Left lobe of liver (tissue), 2 donors: ENCODE results near the gene RNF11. TPM values are rescaled to one million over a fixed set of nuclear protein-coding genes. Genes with fewer than 3 reads are reported as not detected.
"Not testable (repeated sequence)": the region's sequence is repeated elsewhere in the genome, so short reads cannot be mapped to it uniquely, and the experiment has no call there.

ENCODE experiments used
- ATAC-seq: fragments of 200-7000 bp; cut with Tn5 transposase; one replicate; pipeline ENCODE4 v1.9.1; 2020; ENCODE audit warnings: mild to moderate bottlenecking, moderate library complexity
- DNase-seq: peaks from one replicate; pipeline ENCODE4 v3.0.0-alpha.2; 2020; ENCODE audit warnings: low spot score
- total RNA-seq: library from RNA; stranded (reverse); gene quantifications from one replicate; pipeline ENCODE4 v1.2.1, GENCODE V29; 2021
- donor health status: DM: no; HTN: no; CAD: no; lungs with moderate emphysema.
- donor health status: DM: no; HTN: yes; CAD: no.

The RNF11 gene, protein sequence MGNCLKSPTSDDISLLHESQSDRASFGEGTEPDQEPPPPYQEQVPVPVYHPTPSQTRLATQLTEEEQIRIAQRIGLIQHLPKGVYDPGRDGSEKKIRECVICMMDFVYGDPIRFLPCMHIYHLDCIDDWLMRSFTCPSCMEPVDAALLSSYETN
- 54.7 TPM for total RNA-seq

DNA sequence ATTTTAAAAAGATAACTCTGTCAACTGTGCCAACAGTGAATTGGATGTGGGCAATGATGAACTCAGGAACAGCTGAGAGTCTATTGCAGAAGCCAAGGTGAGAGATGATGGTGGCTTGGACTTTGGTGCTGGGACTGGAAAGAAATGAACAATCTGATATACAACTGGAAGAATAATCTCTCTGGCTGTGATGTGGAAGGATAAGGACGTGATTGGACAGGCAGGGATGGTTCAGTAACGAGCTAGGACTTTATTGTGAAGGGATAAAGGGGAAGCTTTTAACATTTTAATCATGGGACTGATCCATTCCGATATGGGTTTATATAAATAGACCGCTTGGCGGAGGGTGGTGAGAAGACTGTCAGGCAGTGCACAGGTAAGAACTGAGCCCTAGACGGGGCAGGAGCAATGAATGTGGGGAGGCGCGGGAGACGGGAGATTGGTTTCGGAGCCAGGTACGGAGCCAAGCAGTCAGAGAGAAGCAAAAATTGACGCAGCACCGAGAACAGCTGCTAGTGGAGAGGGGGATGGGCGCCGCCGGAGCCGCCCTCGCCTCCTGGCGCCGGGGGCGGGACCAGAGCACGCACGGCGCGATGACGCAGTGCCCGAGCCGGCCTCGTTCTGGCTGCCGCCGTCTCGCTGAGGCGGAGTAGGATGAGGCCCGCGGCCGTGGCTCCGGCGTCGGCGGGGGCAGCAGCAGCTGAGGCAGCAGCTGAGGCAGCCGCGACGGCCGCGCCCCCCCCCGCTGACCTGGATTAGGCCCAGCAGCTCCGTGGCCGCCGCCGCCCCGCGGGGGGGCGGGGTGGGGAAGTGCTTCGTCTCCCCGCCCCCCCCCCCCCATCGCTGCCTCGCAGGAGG is at the start of gene RNF11:
Gene RNF11, plus strand, starts transcription at position 601 of the 858 bp plus-strand sequence. CDS start 484 bp downstream, outside the sequence.
- peak; percentile 95 for ATAC-seq

DNA sequence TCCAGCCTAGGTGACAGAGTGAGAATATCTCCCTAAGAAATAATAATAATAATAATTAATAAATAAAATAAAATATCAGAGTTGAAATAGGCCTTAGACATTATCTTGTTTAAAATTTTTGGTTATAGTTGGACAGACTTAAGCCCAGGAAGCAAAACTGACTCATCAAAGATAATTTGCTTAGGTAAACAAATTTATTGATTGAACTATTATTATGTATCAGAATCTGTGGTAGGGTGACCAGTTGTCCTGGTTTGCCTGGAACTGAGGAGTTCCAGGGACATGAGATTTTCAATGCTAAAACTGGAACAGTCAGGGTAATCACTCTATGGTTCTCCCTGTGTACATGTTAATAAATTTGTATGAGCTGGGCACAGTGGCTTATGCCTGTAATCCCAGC is 47.8 kb upstream of the RNF11 start:
- DNase-seq (no peak), ATAC-seq (no peak)

More for the DNA sequence above, at the start of gene RNF11:
- peak; percentile 96 for DNase-seq

DNA sequence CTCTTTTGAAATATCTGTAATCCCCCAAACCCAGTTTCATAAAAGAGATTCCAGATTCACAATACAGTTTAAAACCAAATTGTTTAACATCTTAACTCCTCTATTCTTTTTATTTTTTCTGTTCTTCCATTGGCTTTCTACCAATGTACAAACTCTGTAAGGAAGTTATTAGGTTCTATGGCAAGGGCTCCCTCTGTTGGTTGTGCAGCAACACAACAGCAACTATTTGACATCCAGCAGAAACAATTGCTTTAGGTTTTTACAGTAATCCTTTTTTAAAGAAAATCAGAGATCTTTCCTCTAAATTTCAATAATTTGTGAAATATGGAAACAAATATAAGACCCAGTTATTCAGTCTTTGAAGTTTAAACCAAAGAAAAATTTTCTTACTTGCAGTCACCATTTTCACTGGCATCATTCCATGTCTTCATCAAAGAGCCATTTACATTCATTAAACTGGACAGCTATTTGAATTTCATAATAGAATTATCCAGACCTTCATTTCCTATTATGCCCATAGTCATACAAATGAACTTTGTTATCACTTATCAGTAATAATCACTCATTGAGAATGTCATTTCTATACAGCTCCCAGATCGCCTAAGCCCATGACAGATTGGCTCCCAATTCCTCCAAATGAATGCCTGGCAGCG is 46.5 kb upstream of the RNF11 start:
- DNase-seq = no peak

DNA sequence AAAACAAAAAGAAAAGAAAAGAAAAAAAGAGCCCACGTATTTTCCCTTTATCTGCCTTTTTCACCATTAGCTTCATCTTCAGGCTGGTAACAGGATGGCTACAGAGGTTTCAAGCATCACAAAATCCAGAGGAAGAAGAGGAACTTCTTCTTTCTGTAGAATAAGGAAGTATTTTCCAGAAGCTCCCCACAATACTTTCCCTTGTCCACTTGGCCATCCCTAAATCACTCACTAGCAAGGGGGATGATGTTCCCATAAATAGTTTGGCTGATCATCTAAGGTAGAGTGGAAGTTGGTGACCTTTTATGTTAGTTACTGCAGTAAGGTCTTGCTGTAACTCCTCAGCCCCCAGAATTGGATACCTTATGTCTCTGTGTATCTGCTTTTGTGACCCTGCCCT is 45.1 kb upstream of the RNF11 start:
- ATAC-seq (no peak), DNase-seq (no peak)

More for the DNA sequence above, 46.5 kb upstream of the RNF11 start:
- peak; percentile 91 for ATAC-seq

DNA sequence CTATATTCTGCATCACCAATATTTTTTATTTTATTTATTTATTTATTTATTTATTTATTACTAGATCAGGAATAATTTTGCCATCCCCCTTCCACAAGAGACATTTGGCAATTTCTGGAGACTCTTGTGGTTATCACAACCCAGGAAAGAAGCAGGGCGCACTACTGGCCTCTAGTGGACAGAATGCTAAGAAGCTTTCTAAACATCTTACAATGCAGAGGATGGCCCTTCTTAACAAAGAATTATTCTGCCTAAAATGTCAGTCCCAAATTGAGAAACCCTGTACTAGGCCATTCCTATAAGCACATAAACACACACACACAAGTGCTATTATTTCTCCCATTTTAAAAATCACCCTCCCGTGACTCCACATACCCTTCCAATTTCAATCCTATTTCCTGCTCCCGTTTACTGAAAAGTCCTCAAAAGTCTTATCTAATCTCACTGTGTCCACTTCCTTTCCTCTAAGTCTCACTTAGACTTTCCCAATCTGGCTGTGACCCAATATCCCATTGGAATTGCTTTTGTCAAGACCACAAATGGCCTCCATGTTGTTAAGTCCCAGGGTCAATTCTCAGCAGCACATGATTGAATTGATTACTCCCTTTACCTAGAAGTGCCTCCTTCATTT is 43.7 kb upstream of the RNF11 start:
- DNase-seq (no peak), ATAC-seq (peak; percentile 84)

DNA sequence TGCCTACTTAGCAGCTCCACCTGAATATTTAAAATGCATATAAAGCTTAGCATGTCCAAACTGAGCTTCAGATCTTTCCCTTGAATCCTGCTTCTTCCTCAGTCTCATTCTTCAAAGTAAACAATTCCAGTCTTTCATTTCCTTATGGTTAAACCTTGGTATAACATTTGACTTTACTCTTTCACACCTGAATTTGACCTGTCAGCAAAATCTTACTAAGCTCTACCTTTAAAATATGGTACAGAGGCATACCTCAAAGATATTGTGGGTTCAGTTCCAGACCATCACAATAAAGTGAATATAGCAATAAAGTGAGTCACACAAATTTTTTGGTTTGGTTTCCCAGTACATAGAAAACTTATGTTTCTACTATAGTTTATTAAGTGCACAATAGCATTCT is 42.5 kb upstream of the RNF11 start:
- DNase-seq = no peak
- no peak for ATAC-seq

DNA sequence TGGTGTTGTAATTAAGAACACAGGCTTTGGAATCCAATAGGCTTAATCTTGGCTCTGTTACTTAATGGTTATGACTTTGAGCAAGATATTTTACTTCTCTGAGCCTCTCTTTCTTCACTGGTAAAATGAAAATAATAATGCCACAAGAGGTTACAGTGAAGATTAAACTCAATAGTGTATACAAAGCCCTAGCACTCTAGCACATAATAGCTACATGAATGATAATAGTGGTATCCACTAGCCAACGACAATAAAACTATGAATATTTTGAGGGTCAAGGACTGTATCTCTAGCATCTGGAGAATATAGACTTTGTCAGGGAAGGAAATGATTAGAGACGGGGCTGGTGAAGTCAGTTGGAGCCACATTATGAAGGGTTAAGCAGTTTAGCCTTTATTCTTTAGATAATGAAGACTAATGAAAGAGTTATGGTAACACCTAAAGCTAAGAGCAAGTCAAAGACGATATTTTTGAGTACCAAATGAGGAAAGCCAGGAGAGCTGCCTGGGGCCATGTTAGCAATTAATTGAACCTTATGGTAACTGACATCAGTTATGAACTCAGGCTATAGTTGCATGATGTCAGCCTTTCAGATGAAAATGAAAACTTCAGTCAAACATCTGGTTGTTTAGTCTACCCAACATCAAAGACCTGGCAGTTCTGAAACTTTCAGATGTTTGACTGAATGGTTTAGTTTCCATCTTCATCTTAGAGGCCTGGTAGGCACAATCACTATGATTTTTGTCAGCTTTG is 32.8 kb upstream of the RNF11 start:
- ATAC-seq (no peak), DNase-seq (no peak)

DNA sequence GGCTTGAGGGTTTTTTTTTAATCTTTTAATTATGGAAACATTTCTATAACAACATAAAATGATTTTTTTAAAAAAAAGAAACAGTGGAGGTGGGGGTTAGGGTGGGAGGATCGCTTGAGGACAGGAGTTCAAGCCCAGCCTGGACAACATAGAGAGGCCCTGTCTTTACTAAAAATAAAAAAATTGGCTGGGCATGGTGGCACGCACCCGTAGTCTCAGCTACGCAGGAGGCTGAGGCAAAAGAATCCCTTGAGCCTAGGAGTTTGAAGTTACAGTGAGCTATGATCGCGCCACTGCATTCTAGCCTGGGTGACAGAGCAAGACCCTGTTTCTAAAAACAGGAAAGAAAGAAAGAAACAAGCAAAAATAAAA is 32.2 kb upstream of the RNF11 start:
- no peak for ATAC-seq
- DNase-seq = no peak

DNA sequence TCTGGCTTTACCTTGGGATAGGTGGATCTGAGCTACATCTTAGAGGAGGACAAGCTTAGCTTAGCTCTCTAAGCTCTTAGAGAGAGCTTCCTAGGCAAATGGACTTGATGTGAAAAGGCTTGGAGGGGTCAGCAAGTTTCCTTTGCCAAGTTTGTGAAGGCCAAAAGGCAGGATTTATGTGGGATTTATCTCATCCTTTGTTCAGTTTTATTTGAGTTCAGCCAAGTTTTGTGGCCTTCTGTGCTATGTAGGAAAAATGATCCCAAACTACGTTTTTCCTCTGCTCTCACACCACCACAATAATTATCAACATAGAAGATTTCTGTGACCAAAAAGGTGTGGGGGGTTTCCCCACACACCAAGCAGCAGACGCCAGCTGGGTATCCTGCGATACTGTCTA is 26.0 kb upstream of the RNF11 start:
- ATAC-seq = peak; percentile 39

DNA sequence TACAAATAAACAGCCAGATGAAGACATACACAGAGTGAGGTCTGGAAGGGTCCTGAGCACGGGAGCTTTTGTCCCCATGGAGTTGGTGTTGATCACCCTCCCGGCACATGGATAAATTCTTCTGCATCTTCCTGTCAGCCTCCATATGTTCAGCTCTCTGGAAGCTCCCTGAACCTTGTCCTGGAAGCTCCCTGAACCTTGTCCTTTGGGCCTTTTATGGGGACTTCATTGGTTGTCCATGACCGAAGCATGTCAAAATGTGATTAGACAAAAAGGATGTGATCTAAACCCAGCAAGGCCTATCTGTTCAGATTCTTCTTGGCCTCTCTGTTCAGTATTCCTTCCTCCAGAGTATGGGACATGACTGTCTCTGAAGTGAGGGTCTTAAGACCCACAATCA is 25.4 kb upstream of the RNF11 start:
- DNase-seq = no peak
- peak; percentile 47 for ATAC-seq

More for the DNA sequence above, 26.0 kb upstream of the RNF11 start:
- DNase-seq = no peak

DNA sequence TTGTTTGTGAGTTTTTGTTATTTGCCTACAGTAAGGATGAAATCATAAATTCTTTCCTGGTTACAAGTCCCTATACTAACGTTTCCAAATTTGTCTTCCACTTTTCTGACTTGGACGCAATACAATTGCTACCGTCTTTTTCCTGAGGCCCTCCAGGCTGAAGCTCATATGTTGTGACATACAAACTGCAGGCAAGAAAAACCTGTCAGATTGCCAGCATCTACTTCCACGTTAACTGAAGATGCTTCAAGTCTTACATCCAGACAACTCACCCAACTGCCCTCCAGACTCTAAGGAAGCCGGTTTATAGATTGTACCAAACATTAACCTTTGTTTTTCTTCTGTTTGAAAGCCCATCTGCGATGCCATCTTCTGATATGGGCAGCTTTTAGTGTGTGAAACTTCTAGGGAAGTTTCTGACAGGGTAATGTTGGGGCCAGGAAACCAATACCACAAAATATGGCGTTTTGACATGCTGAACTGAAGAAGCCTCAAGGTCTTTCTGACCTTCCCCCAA is 21.4 kb upstream of the RNF11 start:
- ATAC-seq (no peak), DNase-seq (no peak)

DNA sequence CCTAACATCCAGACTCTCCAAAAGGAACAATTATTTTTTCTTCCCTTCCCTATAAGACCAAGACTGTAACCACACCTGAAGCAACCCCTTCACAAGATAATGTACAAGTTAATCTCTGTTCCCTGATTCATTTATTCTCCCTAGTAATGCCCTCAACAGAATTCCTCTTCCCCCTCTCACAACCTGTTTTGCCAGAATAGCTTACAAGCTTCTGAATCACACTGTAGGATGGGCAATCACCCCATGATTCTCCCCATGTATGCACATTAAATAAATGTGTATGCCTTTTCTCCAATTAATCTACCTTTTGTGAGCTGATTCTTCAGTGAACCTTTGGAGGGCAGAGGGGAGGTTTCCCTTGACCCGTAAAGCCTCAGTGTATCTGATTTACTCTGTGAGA is 20.9 kb upstream of the RNF11 start:
- no peak for DNase-seq
- ATAC-seq = no peak

DNA sequence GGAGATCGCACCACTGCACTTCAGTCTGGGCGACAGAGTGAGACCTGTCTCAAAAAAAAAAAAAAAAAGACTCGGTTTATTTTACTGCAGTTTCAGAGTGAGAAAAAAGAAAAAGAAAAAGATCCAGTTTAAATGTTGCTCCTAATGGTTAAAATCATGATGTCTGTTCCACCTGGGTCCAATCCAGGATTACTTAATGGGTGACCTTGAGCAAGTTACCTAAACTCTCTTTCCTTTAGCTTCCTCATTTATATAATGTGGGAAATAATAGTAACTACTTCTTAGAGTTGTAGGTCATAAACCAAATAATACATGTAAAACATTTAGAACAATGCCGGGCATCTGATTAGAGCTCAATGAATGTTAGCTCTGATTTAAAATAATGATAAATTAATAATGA is 19.4 kb upstream of the RNF11 start:
- ATAC-seq (peak; percentile 44), DNase-seq (no peak)

DNA sequence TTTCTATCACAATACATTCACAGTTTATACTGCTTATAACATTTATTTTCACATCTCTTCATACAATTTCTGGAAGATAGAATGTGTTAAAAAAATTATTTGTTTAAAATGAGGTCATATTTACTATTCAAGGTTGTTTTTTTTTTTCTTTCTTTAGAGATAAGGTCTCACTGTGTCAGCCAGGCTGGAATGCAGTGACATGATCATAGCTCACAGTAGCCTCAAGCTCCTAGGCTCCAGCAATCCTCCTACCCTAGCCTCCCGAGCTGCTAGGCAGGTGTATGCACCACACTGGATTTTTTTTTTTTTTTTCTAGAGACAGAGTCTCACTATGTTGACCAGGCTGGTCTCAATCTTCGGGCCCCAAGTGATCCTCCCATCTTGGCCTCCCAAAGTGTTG is 19.0 kb upstream of the RNF11 start:
- peak; percentile 26 for ATAC-seq

DNA sequence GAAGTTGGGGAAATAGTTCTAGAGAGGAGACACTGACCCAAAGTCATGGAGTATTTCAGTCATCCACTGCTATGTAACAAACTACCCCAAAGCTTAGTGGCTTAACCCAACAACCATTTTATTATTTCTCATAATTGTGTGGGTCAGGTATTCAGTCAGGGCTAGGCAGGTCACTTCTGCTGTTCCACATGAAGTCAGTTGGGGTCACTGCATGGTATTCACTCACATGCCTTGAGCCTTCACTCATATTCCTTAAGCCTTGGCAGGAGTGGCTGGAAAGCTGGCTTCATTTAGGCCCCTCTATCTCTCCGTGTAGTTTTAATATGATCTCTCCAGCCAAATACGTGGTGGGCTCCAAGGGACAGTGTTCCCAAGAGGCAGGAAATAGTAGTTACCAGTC is 17.5 kb upstream of the RNF11 start:
- DNase-seq = no peak
- no peak for ATAC-seq

More for the DNA sequence above, 19.0 kb upstream of the RNF11 start:
- DNase-seq = no peak

DNA sequence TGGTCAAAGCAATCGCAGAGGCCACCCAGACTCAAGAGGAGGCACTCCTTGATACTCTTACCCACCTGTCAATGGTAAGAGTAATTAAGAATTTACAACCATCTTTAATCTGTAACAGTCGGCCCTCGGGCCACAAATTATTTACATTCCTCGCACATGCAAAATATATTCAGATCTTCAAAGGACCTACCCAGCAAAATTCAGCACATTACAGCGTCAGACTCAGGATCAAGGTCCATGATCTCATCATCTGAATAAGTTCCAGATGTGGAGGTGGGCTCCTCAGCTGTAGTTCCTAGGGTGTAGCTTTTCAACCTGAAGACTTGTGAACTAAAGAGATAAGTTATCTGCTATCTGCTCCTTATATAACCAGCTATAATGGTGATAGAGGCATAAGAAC is 17.1 kb upstream of the RNF11 start:
- ATAC-seq = no peak

DNA sequence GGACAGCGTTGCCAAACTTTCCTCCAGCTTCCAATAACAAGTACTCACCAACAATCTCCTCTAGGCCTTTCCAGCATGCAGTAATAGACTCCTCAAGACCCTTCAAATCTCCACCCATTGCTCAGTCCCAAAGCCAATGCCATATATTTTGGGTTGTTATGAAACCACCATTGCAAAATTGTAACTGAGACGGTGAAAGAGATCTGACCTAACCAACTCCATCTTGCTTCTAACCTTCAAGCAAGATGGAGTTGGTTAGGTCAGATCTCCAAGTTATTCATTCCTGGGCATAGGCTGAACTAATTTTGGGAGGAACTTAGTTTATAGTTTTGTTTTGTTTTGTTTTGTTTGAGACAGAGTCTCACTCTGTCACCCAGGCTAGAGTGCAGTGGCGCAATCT is 14.5 kb upstream of the RNF11 start:
- DNase-seq, ATAC-seq: not testable (repeated sequence)

More for the DNA sequence above, 17.1 kb upstream of the RNF11 start:
- DNase-seq = no peak

DNA sequence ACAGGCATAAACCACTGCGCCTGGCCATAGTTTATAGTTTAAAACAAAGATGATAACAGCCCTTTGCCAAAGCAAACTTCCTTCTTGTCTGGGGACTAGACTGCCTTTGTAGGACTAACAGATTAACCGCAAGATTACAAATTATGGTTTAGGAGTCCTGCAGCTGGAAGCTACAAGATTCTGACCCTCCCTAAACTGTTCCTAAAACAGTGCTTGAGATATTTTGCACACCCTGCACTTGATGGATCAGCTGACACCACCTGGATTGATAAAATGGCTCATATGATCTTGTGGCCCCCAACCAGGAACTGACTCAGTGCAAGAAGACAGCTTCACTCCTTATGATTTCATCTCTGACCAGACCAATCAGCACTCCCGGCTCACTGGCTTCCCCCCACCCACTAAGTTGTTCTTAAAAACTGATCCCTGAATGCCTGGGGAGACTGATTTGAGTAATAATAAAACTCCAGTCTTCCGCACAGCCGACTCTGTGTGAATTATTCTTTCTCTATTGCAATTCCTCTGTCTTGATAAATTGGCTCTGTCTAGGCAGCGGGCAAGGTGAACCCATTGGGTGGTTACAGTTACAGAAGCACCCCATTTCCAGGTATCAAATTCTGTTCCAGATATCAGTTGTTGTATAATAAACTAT is 13.8 kb upstream of the RNF11 start:
- ATAC-seq (no peak), DNase-seq (no peak)

DNA sequence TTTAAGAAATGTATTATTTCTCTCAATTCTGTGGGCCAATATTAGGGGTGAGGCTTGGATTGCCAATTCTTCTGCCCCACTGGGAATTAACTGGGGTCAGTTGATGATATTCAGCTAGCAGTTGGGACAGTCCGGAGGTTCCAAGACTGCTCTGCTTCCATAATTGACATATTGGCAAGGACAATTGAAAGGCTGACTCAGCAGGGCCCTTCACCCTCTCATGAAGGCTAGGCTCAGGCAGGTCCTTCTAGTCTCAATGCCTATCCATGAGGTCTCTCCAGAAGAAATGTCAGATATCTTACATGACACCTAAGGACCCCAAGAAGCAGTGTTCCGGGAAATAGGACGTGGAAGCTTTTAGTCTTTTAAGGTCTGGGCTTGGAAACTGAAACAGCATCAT is 13.3 kb upstream of the RNF11 start:
- ATAC-seq (no peak), DNase-seq (no peak)

DNA sequence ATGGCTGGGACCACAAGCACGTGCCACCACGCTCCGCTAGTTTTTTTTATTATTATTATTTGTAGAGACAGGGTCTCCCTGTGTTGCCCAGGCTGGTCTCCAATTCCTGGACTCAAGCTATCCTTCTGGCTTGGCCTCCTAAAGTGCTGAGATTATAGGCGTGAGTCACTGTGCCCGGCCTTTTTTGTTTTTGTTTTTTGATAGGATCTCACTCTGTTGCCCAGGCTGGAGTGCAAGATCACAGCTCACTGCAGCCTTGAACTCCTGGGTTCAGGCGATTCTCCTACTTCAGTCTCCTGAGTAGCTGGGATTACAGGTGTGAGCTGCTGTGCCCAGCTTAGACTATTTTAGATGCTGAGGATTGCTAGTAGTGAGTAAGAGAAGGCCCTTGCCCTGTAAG is 11.8 kb upstream of the RNF11 start:
- DNase-seq (no peak), ATAC-seq (no peak)
